NK-92 (cell line): ENCODE data around the gene RANBP17.
"Not testable (repeated sequence)": the region's sequence is repeated elsewhere in the genome, so short reads cannot be mapped to it uniquely, and the experiment has no call there.

ENCODE experiments used
- DNase-seq: peaks from one replicate; lab custom pipeline; 2025; ENCODE audit not compliant: unreplicated experiment; lab: John Stamatoyannopoulos, UW

RANBP17 gene

GRCh38 chr5:171143926-171144325, 282.1 kb downstream of the RANBP17 start:
- no peak for DNase-seq

- DNase-seq = no peak
Observed at GRCh38 chr5:171149333-171149732, 287.5 kb downstream of the RANBP17 start.

- DNase-seq = no peak
Observed at GRCh38 chr5:171149772-171150171, 288.0 kb downstream of the RANBP17 start.

- no peak for DNase-seq
Observed at GRCh38 chr5:171152382-171152781, 290.6 kb downstream of the RANBP17 start.

- no peak for DNase-seq
Observed at GRCh38 chr5:171155621-171156020, 293.8 kb downstream of the RANBP17 start.

- no peak for DNase-seq
Observed at GRCh38 chr5:171157276-171157675, 295.5 kb downstream of the RANBP17 start.

GRCh38 chr5:171157775-171158174, 296.0 kb downstream of the RANBP17 start:
- no peak for DNase-seq

GRCh38 chr5:171158581-171158980, 296.8 kb downstream of the RANBP17 start:
- DNase-seq = no peak

GRCh38 chr5:171162165-171162564, 300.3 kb downstream of the RANBP17 start:
- DNase-seq = no peak

GRCh38 chr5:171162596-171162995, 300.8 kb downstream of the RANBP17 start:
- no peak for DNase-seq

GRCh38 chr5:171166766-171167165, 304.9 kb downstream of the RANBP17 start:
- no peak for DNase-seq

- DNase-seq = no peak
Observed at GRCh38 chr5:171168171-171168570, 306.4 kb downstream of the RANBP17 start.

- DNase-seq = not testable (repeated sequence)
Observed at GRCh38 chr5:171174960-171175359, 313.1 kb downstream of the RANBP17 start.

GRCh38 chr5:171175746-171176145, 313.9 kb downstream of the RANBP17 start:
- DNase-seq = no peak

- DNase-seq = not testable (repeated sequence)
Observed at GRCh38 chr5:171178190-171178589, 316.4 kb downstream of the RANBP17 start.

- no peak for DNase-seq
Observed at GRCh38 chr5:171188016-171188415, 326.2 kb downstream of the RANBP17 start.

GRCh38 chr5:171189442-171189841, 327.6 kb downstream of the RANBP17 start:
- DNase-seq = no peak

- no peak for DNase-seq
Observed at GRCh38 chr5:171192111-171192510, 330.3 kb downstream of the RANBP17 start.

- no peak for DNase-seq
Observed at GRCh38 chr5:171201310-171201709, 339.5 kb downstream of the RANBP17 start.

- no peak for DNase-seq
Observed at GRCh38 chr5:171205375-171205774, 343.6 kb downstream of the RANBP17 start.

- DNase-seq = no peak
Observed at GRCh38 chr5:171207256-171207847, 345.5 kb downstream of the RANBP17 start.

GRCh38 chr5:171221916-171222315, 360.1 kb downstream of the RANBP17 start:
- DNase-seq = no peak

GRCh38 chr5:171223927-171224326, 362.1 kb downstream of the RANBP17 start:
- no peak for DNase-seq
